ENCODE data around the gene MYRIP. TPM values are rescaled to one million over a fixed set of nuclear protein-coding genes. Genes with fewer than 3 reads are reported as not detected.
"Not testable (repeated sequence)": the region's sequence is repeated elsewhere in the genome, so short reads cannot be mapped to it uniquely, and the experiment has no call there.

The MYRIP gene
- total RNA-seq, 1 donor from 2014 or later, result not detected

GRCh38 chr3:40022297-40022827 lies 213.0 kb downstream of the MYRIP start:
- intact Hi-C loops (cut with micrococcal nuclease), result no loop called here
- Mint-ChIP-seq H3K4me3 (no peak overlapping the region), H3K27ac (no peak overlapping the region), H3K36me3 (ENCODE audit: low read depth) (no peaks in the 10 kb centered on the region), H3K4me1 (no peaks in the 10 kb centered on the region), H3K9me3 (peaks cover 13% of the 10 kb centered on the region), H3K27me3 (peaks cover 2% of the 10 kb centered on the region)
- no peak for DNase-seq

DNA sequence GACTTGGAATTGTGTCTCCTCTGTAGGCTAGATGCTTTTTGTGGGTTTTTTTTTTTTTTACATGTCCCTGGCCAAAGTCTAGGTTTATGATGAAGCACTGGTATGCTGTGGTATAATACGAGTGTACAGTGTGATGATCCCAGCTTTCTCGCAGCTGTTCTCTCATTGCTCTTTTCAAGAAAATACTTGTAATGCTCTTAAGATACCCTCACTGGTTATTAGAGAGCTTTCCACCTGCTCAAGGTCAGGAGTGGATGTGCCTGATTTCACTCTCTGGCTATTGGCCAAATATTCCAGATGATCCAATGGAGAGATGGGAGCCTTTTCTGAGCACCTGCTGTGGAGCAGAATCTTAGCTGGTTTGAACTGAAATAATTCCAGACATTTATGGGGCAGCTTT lies 215.1 kb downstream of the MYRIP start:
- Mint-ChIP-seq H3K4me1 (no peaks in the 10 kb centered on the region), H3K4me3 (no peak overlapping the region), H3K27me3 (no peaks in the 10 kb centered on the region), H3K27ac (no peak overlapping the region), H3K36me3 (ENCODE audit: low read depth) (no peaks in the 10 kb centered on the region), H3K9me3 (peaks cover 14% of the 10 kb centered on the region)
- intact Hi-C loops (cut with micrococcal nuclease), result no loop called here
- DNase-seq, result no peak

DNA sequence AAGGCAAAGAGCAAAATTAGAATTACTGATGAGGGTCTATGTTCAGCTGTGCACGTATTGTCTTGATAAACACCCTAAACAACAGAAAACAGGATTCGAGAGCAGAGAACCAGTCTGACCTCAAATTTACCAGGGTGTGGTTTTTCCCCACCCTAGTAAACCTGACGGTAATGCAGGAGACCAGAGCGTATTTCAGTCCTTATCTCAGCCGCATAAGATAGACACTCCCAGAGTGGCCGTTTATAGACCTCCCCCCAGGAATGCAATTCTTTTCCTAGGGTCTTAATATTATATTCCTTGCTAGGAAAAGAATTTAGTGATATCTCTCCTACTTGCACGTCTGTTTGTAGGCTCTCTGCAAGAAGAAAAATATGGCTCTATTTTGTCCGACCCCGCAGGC lies 216.5 kb downstream of the MYRIP start:
- H3K27ac Mint-ChIP-seq; H3K4me3 Mint-ChIP-seq; DNase-seq; H3K36me3 Mint-ChIP-seq (ENCODE audit: low read depth); H3K4me1 Mint-ChIP-seq; H3K27me3 Mint-ChIP-seq; intact Hi-C loops (cut with micrococcal nuclease): not testable (repeated sequence)
- peaks cover 14% of the 10 kb centered on the region for H3K9me3 Mint-ChIP-seq

- no peak for DNase-seq
- Mint-ChIP-seq H3K4me3 (no peak overlapping the region), H3K4me1 (no peaks in the 10 kb centered on the region), H3K27ac (no peak overlapping the region), H3K9me3 (peaks cover 3% of the 10 kb centered on the region), H3K27me3 (no peaks in the 10 kb centered on the region), H3K36me3 (ENCODE audit: low read depth) (no peaks in the 10 kb centered on the region)
- intact Hi-C loops (cut with micrococcal nuclease), result no loop called here
These were observed 225.8 kb downstream of the MYRIP start for GRCh38 chr3:40035177-40035576.

DNA sequence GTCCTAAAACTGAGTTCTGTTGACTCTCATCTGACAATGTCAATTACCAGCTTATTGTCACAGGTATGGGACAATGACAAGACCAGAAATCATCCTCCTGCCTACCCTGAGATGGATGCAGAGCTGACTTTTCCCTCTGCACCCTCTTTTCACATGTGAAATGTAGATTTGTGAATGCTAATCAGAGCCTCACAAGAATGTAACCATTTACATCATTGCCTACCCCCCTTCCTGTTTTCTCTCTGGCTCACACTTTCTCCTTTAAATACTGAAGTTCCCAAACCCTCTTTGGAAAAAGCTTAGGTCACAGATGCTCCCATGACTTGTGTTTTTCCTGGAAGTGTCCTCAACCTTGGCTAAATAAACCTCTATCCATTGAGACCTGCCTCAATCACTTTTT lies 228.2 kb downstream of the MYRIP start:
- no peak for DNase-seq
- Mint-ChIP-seq H3K36me3 (ENCODE audit: low read depth) (no peaks in the 10 kb centered on the region), H3K27me3 (no peaks in the 10 kb centered on the region), H3K4me3 (no peak overlapping the region), H3K4me1 (no peaks in the 10 kb centered on the region), H3K27ac (no peak overlapping the region), H3K9me3 (no peaks in the 10 kb centered on the region)
- intact Hi-C loops (cut with micrococcal nuclease), result no loop called here

GRCh38 chr3:40042752-40043443 lies 233.5 kb downstream of the MYRIP start:
- no peak overlapping the region for H3K27ac Mint-ChIP-seq
- H3K36me3 Mint-ChIP-seq (ENCODE audit: low read depth), result no peaks in the 10 kb centered on the region
- H3K27me3 Mint-ChIP-seq, result no peaks in the 10 kb centered on the region
- no peaks in the 10 kb centered on the region for H3K4me1 Mint-ChIP-seq
- H3K4me3 Mint-ChIP-seq, result no peak overlapping the region
- DNase-seq, result no peak
- intact Hi-C loops (cut with micrococcal nuclease), result no loop called here
- H3K9me3 Mint-ChIP-seq, result no peaks in the 10 kb centered on the region

DNA sequence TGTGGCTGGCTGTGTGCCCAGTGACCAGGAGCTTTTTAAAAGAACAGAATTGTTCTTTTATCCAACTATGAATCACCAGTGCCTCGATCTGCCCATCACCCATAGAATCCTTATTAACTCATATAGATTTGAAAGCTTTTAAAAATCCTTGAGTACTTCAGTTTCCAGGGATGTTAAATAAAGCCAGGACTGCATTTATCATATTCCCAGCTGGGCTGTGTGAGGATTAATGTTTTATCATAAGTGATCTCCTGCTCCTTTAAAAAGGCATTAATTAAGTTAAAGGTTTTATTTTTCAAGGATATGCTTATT lies 234.0 kb downstream of the MYRIP start:
- Mint-ChIP-seq H3K36me3 (ENCODE audit: low read depth) (no peaks in the 10 kb centered on the region), H3K27ac (no peak overlapping the region), H3K27me3 (no peaks in the 10 kb centered on the region), H3K9me3 (no peaks in the 10 kb centered on the region), H3K4me3 (no peak overlapping the region), H3K4me1 (no peaks in the 10 kb centered on the region)
- DNase-seq, result no peak
- intact Hi-C loops (cut with micrococcal nuclease), result no loop called here

DNA sequence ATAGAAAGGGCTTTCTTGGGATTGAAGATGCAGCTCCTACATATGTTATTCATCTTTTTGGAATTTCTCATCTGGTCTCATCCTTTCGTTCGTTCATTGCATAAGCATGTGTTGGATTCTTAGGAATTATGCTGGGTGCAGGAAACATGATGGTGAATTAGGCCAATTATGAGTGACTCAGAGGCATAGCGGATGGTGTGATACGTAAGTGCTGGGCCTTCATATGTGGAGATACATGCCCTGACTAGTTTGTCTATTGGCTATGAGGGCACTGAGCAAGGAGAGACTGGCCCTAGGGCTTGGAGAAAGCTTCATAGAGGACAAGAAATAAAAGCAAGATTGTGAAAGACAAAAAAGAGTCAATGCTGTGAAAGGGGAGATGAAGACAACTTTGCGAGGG lies 235.1 kb downstream of the MYRIP start:
- H3K36me3 Mint-ChIP-seq (ENCODE audit: low read depth), result no peaks in the 10 kb centered on the region
- intact Hi-C loops (cut with micrococcal nuclease), result no loop called here
- H3K27me3 Mint-ChIP-seq, result no peaks in the 10 kb centered on the region
- H3K4me3 Mint-ChIP-seq, result no peak overlapping the region
- H3K9me3 Mint-ChIP-seq, result no peaks in the 10 kb centered on the region
- no peak for DNase-seq
- no peaks in the 10 kb centered on the region for H3K4me1 Mint-ChIP-seq
- no peak overlapping the region for H3K27ac Mint-ChIP-seq

DNA sequence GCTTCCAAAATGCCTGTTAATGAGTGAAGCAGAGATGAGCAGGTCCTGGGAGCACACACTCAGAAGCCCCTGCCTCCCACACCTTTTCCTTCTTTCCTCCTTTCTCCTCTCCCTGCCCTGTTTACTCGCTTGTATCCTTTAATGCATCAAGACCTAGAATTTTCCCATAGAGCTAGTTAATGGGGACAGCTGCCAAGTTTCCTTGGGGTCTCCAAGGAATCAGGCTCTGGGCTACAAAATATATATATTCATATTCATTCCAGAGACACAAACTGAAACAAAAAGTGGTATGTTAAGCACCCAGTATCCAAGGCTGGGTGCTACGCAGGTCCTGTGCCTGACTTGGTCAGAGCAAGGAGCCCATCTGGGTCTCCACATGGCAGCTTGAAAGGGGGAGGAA lies 235.6 kb downstream of the MYRIP start:
- Mint-ChIP-seq H3K4me1 (no peaks in the 10 kb centered on the region), H3K36me3 (ENCODE audit: low read depth) (no peaks in the 10 kb centered on the region)
- no peak for DNase-seq

DNA sequence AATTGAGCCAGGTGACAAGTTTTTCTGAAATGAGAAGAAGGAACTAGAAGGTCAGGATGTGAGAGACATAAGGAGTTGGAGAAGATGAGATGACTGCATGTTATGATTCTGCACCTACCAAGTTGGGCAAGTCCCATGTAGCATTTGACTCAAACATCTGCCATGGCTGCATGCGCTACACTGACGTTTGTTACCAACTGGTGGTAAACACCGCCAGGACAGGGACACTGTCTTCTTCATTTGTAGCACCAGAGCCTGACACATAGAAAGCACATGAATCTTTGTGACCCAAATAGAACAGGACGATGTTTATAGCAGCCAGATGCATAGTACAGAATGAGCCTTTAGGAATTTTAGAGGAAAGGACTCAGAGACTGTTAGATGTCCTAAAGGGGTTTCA lies 236.7 kb downstream of the MYRIP start:
- Mint-ChIP-seq H3K9me3 (no peaks in the 10 kb centered on the region), H3K4me3 (no peak overlapping the region), H3K36me3 (ENCODE audit: low read depth) (no peaks in the 10 kb centered on the region), H3K4me1 (no peaks in the 10 kb centered on the region), H3K27ac (no peak overlapping the region), H3K27me3 (no peaks in the 10 kb centered on the region)
- DNase-seq, result no peak
- intact Hi-C loops (cut with micrococcal nuclease), result no loop called here

More for the DNA sequence above, 235.6 kb downstream of the MYRIP start:
- Mint-ChIP-seq H3K27me3 (no peaks in the 10 kb centered on the region), H3K27ac (no peak overlapping the region), H3K9me3 (no peaks in the 10 kb centered on the region), H3K4me3 (no peak overlapping the region)
- intact Hi-C loops (cut with micrococcal nuclease), result no loop called here

DNA sequence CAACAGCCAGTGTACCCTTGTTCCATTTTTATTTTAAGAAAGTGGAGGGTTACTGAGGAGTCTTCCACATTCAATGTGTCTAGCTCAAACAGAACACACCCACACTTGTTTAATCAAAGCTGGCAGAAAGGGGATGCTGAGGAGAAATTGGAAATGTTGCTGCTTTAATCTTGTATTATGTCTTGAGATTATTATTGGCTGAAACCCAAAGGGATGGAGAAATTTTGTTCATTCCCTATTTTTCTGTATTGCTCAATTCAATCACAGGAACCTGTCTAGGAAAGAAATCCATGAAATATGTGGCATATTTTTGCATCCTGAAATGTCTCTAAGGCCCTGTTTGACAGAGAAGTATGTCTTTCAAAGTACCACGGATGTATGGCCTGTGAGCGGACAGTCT lies 238.0 kb downstream of the MYRIP start:
- Mint-ChIP-seq H3K4me1 (no peaks in the 10 kb centered on the region), H3K36me3 (ENCODE audit: low read depth) (no peaks in the 10 kb centered on the region), H3K4me3 (no peak overlapping the region), H3K27me3 (no peaks in the 10 kb centered on the region), H3K9me3 (no peaks in the 10 kb centered on the region), H3K27ac (no peak overlapping the region)
- no peak for DNase-seq
- intact Hi-C loops (cut with micrococcal nuclease), result no loop called here

- no peak overlapping the region for H3K4me3 Mint-ChIP-seq
- no peak for DNase-seq
- H3K27ac Mint-ChIP-seq, result no peak overlapping the region
- H3K27me3 Mint-ChIP-seq, result peaks cover 2% of the 10 kb centered on the region
- no peaks in the 10 kb centered on the region for H3K4me1 Mint-ChIP-seq
- H3K9me3 Mint-ChIP-seq, result no peaks in the 10 kb centered on the region
- H3K36me3 Mint-ChIP-seq (ENCODE audit: low read depth), result no peaks in the 10 kb centered on the region
- intact Hi-C loops (cut with micrococcal nuclease), result no loop called here
These were observed 244.3 kb downstream of the MYRIP start for GRCh38 chr3:40053663-40054062.

DNA sequence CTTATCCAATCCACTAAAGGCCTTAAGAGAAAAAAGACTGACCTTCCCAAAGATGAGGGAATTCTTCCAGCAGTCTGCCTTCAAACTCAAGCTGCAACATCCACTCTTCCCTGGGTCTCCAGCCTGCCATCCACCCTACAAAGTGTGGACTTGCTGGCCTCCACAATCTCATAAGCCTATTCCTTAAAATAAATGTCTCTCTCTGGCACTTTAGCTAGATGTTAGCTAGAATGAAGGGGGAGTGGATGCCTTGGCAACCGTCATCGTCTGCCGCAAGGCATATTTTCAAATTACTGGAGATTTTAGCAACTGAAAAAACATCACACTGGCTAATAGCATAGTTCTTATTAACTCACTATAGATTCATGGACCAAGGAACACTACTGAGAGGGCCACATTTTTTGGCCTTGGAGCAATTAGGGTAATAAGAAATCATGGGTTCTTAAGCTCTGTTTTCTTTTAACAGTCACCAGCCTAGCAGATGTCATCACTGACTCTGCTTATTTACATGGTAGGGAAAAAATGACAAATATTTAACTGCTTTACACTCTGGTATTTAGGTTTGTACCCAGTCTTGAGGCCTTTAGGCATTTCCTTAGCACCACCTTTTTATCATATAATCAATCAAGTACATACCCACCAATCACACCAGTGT lies 245.3 kb downstream of the MYRIP start:
- Mint-ChIP-seq H3K4me1 (no peaks in the 10 kb centered on the region), H3K36me3 (ENCODE audit: low read depth) (no peaks in the 10 kb centered on the region), H3K27ac (no peak overlapping the region), H3K27me3 (peaks cover 2% of the 10 kb centered on the region), H3K4me3 (no peak overlapping the region), H3K9me3 (no peaks in the 10 kb centered on the region)
- intact Hi-C loops (cut with micrococcal nuclease), result no loop called here
- DNase-seq, result no peak

GRCh38 chr3:40055361-40055760 lies 246.0 kb downstream of the MYRIP start:
- Mint-ChIP-seq H3K36me3 (ENCODE audit: low read depth) (no peaks in the 10 kb centered on the region), H3K27me3 (peaks cover 2% of the 10 kb centered on the region), H3K4me1 (no peaks in the 10 kb centered on the region), H3K4me3 (no peak overlapping the region), H3K9me3 (no peaks in the 10 kb centered on the region), H3K27ac (no peak overlapping the region)
- intact Hi-C loops (cut with micrococcal nuclease), result no loop called here
- DNase-seq, result no peak

DNA sequence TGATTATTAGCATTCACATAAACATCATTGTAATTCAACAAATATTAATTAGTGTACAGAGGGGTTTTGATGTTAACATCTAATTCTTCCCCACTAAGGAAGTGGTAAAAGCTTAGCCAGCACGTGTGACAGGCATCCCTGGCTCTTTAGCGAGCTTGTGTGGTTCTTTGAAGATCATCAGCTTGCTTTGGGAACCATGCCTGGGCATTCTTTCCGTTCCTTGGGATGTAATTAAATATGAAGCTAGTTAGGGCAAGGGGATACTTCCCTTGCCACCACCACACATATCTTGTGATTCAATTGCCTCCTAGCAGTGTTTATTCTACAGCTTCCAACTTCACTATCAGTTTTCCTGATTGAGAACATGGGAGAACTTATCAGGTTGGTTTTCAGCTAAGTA lies 246.5 kb downstream of the MYRIP start:
- Mint-ChIP-seq H3K36me3 (ENCODE audit: low read depth) (no peaks in the 10 kb centered on the region), H3K27ac (no peak overlapping the region), H3K4me1 (no peaks in the 10 kb centered on the region), H3K27me3 (peaks cover 2% of the 10 kb centered on the region), H3K4me3 (no peak overlapping the region), H3K9me3 (no peaks in the 10 kb centered on the region)
- intact Hi-C loops (cut with micrococcal nuclease), result no loop called here
- no peak for DNase-seq

Measured in activated CD4-positive, alpha-beta T cell treated with anti-CD3 and anti-CD28 coated beads, Interleukin-2, amount 10 ng/mL, durations not matched to agents 24 days and 14 days (primary cell).